Mesenteric fat pad (tissue), 1 donor: ENCODE measurements around the gene BCL2L2. TPM values are rescaled to one million over a fixed set of nuclear protein-coding genes. Genes with fewer than 3 reads are reported as not detected.

ENCODE experiments used
- DNase-seq: peaks from one replicate; pipeline ENCODE4 v3.0.0-alpha.2; 2020; ENCODE audit warnings: low spot score
- total RNA-seq: library from RNA; stranded (reverse); fragmentation: NEBNext Ultra II Directional; extraction: Animal tissue kit (Norgen Biotek cat#: 25700); gene quantifications from one replicate; pipeline ENCODE4 v1.2.1, GENCODE V29; 2021
- donor health status: DM: yes; HTN: yes; CAD: no.

BCL2L2 gene
- total RNA-seq, 1 donor from 2014 or later = 60.1 TPM

GRCh38 chr14:23352506-23353432 is 46.1 kb downstream of the BCL2L2 start, which contains the start of gene SLC22A17:
Gene SLC22A17, minus strand, starts transcription at chr14:23352887.
- peak; percentile 89 for DNase-seq

GRCh38 chr14:23353433-23353780 is 46.8 kb downstream of the BCL2L2 start:
- DNase-seq = peak; percentile 33

GRCh38 chr14:23354990-23355389 is 48.4 kb downstream of the BCL2L2 start:
- DNase-seq = peak; percentile 18

GRCh38 chr14:23355871-23356435 is 49.3 kb downstream of the BCL2L2 start:
- peak; percentile 28 for DNase-seq

- DNase-seq = peak; percentile 41
Observed at GRCh38 chr14:23356662-23357061, 50.0 kb downstream of the BCL2L2 start.

GRCh38 chr14:23357261-23357660 is 50.6 kb downstream of the BCL2L2 start:
- DNase-seq = peak; percentile 78

GRCh38 chr14:23358042-23358441 is 51.4 kb downstream of the BCL2L2 start:
- DNase-seq = no peak

GRCh38 chr14:23358553-23359166 is 52.0 kb downstream of the BCL2L2 start:
- peak; percentile 89 for DNase-seq

- peak; percentile 68 for DNase-seq
Observed at GRCh38 chr14:23359167-23359626, 52.6 kb downstream of the BCL2L2 start.

GRCh38 chr14:23359722-23360447 is 53.3 kb downstream of the BCL2L2 start:
- peak; percentile 72 for DNase-seq

- peak; percentile 88 for DNase-seq
Observed at GRCh38 chr14:23360496-23360895, 53.9 kb downstream of the BCL2L2 start.

GRCh38 chr14:23361320-23361719 is 54.7 kb downstream of the BCL2L2 start:
- peak; percentile 47 for DNase-seq

Other genes starting within 250 kb of the BCL2L2 start
- 2.4 TPM for gene CDH24, start 249.3 kb upstream of the BCL2L2 start, total RNA-seq
- gene ACIN1, start 211.7 kb upstream of the BCL2L2 start, total RNA-seq = 137 TPM
- 50.5 TPM for gene C14orf119, start 211.3 kb upstream of the BCL2L2 start, total RNA-seq
- gene CIROP, start 201.8 kb upstream of the BCL2L2 start, total RNA-seq = not detected
- gene CEBPE, start 187.6 kb upstream of the BCL2L2 start, total RNA-seq = not detected
- gene SLC7A8, start 123.2 kb upstream of the BCL2L2 start, total RNA-seq = 33.4 TPM
- not detected for gene RNF212B, start 68.9 kb upstream of the BCL2L2 start, total RNA-seq
- gene HOMEZ, start 20.7 kb upstream of the BCL2L2 start, total RNA-seq = 6.8 TPM
- gene PPP1R3E, start 4.0 kb upstream of the BCL2L2 start, total RNA-seq = 8.0 TPM
- gene PABPN1, start 14.6 kb downstream of the BCL2L2 start, total RNA-seq = 129 TPM
- gene SLC22A17, start 46.1 kb downstream of the BCL2L2 start, total RNA-seq = 7.0 TPM
- 15.5 TPM for gene EFS, start 58.3 kb downstream of the BCL2L2 start, total RNA-seq
- not detected for gene IL25, start 66.0 kb downstream of the BCL2L2 start, total RNA-seq
- not detected for gene CMTM5, start 70.2 kb downstream of the BCL2L2 start, total RNA-seq
- not detected for gene MYH6, start 101.4 kb downstream of the BCL2L2 start, total RNA-seq
- gene MYH7, start 128.8 kb downstream of the BCL2L2 start, total RNA-seq = not detected
- gene NGDN, start 162.9 kb downstream of the BCL2L2 start, total RNA-seq = 29.7 TPM
- gene ZFHX2, start 244.9 kb downstream of the BCL2L2 start, total RNA-seq = 3.1 TPM
- gene THTPA, start 249.4 kb downstream of the BCL2L2 start, total RNA-seq = 16.7 TPM